Measurements from ENCODE around the gene ELMOD3.
"Not testable (repeated sequence)": the region's sequence is repeated elsewhere in the genome, so short reads cannot be mapped to it uniquely, and the experiment has no call there.

- TF ChIP-seq MYC, CTCF, MAX (IDR thresholded peaks at IDR 0.05; ENCODE audit: low read depth, low read length): not testable (repeated sequence)
These were observed 28.6 kb downstream of the ELMOD3 start for GRCh38 chr2:85383151-85383550.

Data from NB4 (cell line).